AG04450 (cell line): Measurements from ENCODE around the gene APCDD1L. TPM values are rescaled to one million over a fixed set of nuclear protein-coding genes. Genes with fewer than 3 reads are reported as not detected.

ENCODE experiments used
- CTCF ChIA-PET: fragments of 300-600, 350-600 bp; formaldehyde crosslinking; extraction: SDS; loops from one replicate; lab custom pipeline; 2022; ENCODE audit warnings: antibody characterized with exemption, inconsistent platforms; lab: Charles Lee
- POLR2A ChIA-PET: fragments of 350-600 bp; formaldehyde crosslinking; extraction: SDS; loops from one replicate; lab custom pipeline; 2021; ENCODE audit warnings: antibody characterized with exemption, inconsistent platforms; lab: Yijun Ruan, JAX
- DNase-seq: peaks from one replicate; pipeline ENCODE4 v3.0.0-alpha.2; 2011; ENCODE audit warnings: low read depth, low spot score
- H3K27ac ChIP-seq: one replicate; pipeline ENCODE4 v1.5.1; 2012; ENCODE audit warnings: low read depth, low read length, control low read depth
- H3K27me3 ChIP-seq: one replicate; pipeline ENCODE4 v1.6.0; 2012; ENCODE audit warnings: low read length; ENCODE audit not compliant: control insufficient read depth, insufficient read depth
- H3K4me3 ChIP-seq: 2 replicates; pipeline ENCODE4 v1.5.1; 2011; ENCODE audit warnings: mild to moderate bottlenecking, low read depth, low read length, control low read depth
- H3K9me3 ChIP-seq: 2 replicates; pipeline ENCODE4 v1.5.1; 2012; ENCODE audit warnings: low read length; ENCODE audit not compliant: control insufficient read depth, insufficient read depth
- CTCF ChIP-seq: IDR thresholded peaks from 2 replicates; pipeline ENCODE4 v1.5.1; 2011; ENCODE audit warnings: low read depth, low read length, control low read depth, inconsistent platforms
- polyA plus RNA-seq: library from polyadenylated mRNA; depleted of rRNA; stranded (reverse); fragments of >200 nt; gene quantifications from 2 replicates; pipeline ENCODE4 v1.2.3, GENCODE V29; 2011

The APCDD1L gene
- polyA plus RNA-seq, 1 experiment = 8.6 TPM

- DNase-seq = no peak
- no peaks in the 10 kb centered on the region for H3K9me3 ChIP-seq
- H3K27me3 ChIP-seq = no peaks in the 10 kb centered on the region
- H3K4me3 ChIP-seq = no peak overlapping the region
- H3K27ac ChIP-seq = no peak overlapping the region
- CTCF ChIA-PET = interaction anchor here (0.7 to 0.8 kb wide), 2 partner anchors 26 to 158 kb away, joined by 3 read pairs; no protein-coding TSS in a partner anchor
- POLR2A ChIA-PET = no interaction called here
- no peak for TF ChIP-seq CTCF
Measured at GRCh38 chr20:58421497-58421850, 93.7 kb downstream of the APCDD1L start.

DNA sequence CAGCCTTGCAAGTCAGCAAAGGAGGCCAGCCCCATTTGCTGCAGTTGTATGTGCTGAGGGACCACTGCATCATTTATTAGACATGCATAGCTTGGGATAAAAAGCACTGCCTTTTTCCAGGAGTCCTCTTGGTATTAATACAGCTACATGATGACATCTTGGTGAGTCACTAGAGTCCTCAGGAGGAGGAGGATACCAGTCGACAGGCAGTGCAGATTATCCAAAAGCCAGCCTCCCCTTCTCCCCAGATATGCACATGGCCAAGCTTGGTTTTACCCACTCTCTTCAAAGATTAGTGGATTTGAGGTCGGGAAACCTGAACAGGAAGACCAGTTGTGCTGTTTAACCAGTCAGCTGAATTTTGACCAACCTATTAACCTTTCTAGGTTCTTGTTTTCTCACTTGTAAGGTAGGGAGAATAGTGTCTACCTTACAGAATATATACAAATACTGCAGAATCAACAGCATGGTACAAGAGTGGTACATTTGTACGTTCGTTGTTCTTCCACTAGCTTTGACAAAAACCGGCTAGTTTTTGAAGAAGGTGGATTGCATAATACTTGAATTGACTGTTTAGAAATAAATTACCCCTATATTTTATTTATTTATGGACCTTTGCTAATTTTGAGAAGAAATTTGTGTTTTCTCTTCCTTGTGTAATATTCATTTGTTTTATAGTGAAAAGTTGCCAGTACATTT lies 94.3 kb downstream of the APCDD1L start:
- no peaks in the 10 kb centered on the region for H3K9me3 ChIP-seq
- POLR2A ChIA-PET = interaction anchor here (0.6 kb wide), 1 partner anchor 45 kb away, joined by 3 read pairs; no protein-coding TSS in a partner anchor
- TF ChIP-seq CTCF = no peak

DNA sequence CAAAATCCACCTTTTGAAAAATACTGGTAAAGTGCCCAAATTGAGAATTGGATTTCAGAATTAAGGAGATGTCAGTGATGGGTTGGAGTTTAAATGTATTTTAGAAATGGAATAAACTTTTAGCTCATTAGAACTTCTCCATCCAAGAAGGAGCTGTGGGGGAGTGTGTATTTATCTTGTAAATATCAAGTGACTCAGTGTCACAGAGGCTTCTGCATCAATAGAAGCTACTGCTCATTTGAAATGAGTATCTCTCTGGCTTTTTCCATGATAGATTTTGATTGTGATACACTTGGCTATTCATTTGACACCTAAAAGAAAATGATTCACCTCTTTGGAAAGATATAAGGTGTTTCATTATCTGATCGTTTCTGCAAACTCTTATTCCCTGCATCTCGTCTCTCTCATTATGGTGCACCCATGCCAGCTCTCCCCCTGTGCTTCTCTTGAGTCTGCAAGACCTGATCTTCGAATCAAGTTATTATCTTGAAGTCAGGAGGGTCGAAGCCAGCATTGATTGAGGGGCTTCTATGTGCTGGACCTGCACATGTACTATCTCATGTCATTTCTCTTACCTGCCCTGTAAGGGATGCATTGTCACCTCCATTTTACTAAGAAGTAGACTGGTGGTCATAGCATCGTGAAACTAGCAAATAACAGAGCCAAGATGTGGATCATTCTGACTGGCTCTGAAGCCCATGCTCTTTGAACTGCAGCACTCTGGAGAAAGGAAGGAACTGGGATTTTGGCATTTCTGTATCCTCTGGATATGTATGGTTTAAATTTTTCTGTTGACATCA lies 96.0 kb downstream of the APCDD1L start:
- POLR2A ChIA-PET = interaction anchor here (0.8 to 1.1 kb wide), 2 partner anchors 13 to 231 kb away, joined by 3 to 7 read pairs; no protein-coding TSS in a partner anchor
- Histone ChIP-seq H3K4me3 (no peak overlapping the region), H3K27ac (no peak overlapping the region), H3K27me3 (no peaks in the 10 kb centered on the region), H3K9me3 (no peaks in the 10 kb centered on the region; the same call in 1 of the 2 replicates)
- no peak for DNase-seq
- CTCF ChIA-PET = interaction anchor here (1.1 to 1.3 kb wide), 3 partner anchors 11 to 232 kb away, joined by 3 to 4 read pairs (median 4); partner anchors contain the start of genes STX16 and VAPB
- TF ChIP-seq CTCF = no peak

More for the DNA sequence above, 94.3 kb downstream of the APCDD1L start:
- Histone ChIP-seq H3K27ac (no peak overlapping the region), H3K4me3 (no peak overlapping the region), H3K27me3 (no peaks in the 10 kb centered on the region)
- DNase-seq = no peak
- CTCF ChIA-PET = interaction anchor here (0.7 to 1.0 kb wide), 3 partner anchors 26 to 187 kb away, joined by 3 read pairs; no protein-coding TSS in a partner anchor

- no peak for TF ChIP-seq CTCF
- Histone ChIP-seq H3K27me3 (no peaks in the 10 kb centered on the region), H3K9me3 (no peaks in the 10 kb centered on the region; the same call in 1 of the 2 replicates), H3K4me3 (no peak overlapping the region), H3K27ac (no peak overlapping the region)
- ChIA-PET CTCF (no interaction called here), POLR2A (no interaction called here)
- DNase-seq = no peak
Measured at GRCh38 chr20:58417438-58417837, 97.8 kb downstream of the APCDD1L start.
